ENCODE measurements around the gene HAPLN3. TPM values are rescaled to one million over a fixed set of nuclear protein-coding genes. Genes with fewer than 3 reads are reported as not detected.
"Not testable (repeated sequence)": the region's sequence is repeated elsewhere in the genome, so short reads cannot be mapped to it uniquely, and the experiment has no call there.

Gene HAPLN3, protein sequence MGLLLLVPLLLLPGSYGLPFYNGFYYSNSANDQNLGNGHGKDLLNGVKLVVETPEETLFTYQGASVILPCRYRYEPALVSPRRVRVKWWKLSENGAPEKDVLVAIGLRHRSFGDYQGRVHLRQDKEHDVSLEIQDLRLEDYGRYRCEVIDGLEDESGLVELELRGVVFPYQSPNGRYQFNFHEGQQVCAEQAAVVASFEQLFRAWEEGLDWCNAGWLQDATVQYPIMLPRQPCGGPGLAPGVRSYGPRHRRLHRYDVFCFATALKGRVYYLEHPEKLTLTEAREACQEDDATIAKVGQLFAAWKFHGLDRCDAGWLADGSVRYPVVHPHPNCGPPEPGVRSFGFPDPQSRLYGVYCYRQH
- polyA plus RNA-seq = 10 to 100 TPM in 1 of 3 donors, 1 to 10 TPM in 2; 2.8 to 16.3 (median 9.8) TPM

DNA sequence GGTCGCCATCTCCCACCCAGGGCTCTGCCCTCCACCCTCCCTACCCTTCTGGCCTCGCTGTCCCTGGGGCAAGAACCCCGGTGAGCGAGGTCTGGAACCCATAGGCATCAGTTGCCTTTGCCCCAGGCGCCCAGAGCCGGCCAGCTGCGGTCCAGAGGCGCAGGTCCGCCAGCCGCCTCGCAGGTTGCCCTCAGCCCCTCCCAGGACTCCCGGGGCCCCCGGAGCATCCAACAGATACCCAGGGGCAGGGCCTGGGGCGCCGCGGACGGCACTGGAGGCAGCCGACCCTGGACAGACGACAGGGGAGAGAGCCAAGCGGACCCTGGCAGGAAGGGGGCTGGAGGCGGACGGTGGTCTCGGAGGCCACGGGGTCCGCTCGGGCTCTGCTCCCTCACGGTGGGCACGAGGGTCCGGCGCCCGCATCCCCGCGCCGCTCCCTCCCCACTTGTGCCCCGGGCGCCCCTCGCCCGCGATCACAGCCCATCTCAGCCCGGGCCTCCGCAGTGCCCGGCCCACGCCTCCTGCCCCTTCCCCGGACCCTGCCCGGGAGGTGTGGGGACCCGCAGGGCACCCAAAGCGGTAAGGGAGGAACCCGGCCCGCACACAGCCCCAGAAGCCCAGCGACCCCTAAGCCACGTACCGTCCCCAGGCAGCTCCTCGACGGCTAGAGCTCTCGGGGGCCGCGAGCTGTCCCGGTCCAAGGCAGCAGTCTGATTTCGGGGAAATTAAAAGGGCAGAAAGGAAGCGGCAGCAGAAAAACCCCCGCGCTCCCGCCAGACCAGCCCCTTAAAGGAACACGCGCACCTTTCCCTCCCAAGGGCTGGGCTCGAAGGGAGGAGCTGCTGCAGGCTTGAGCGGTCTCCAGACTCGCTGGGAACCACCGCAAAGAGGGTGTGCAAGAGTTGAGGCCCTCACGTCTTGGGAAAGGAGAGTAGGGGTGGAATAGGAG is at the start of gene HAPLN3:
Gene HAPLN3 (minus strand): TSS at position 726 of the 949 bp plus-strand sequence. CDS start 8,246 bp downstream, outside the sequence.
- H3K27ac ChIP-seq (ENCODE audit: low read depth, low read length) = no peak within 1 kb of the TSS
- 1 to 2% (median 1%) methylated on average over 46 to 70 of the region's 70 CpGs for WGBS, 3 donors

DNA sequence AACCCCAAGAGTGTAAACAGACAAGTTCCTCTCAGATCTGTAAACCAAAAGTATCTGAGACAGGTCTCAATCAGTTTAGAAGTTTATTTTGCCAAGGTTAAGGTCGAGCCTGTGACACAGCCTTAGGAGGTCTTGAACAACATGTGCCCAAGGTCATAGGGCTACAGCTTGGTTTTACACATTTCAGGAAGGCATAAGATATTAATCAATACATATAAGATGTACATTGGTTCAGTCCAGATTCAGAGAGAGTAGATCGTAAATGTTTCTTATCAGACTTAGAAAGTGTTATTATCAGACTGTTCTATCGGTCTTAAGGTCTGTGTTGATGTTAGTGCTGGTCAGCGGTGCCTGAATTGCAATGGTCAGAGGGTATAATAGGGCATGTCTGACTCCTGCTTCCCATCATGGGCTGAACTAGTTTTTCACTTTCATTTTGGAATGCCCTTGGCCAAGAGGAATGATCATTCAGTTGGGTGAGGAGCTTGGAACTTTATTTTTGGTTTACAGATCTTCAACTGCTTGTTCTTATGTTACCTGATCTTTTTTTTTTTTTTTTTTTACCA is 44.8 kb upstream of the HAPLN3 start:
- WGBS, 3 donors = 66 to 88% (median 76%) methylated on average over 4 of the region's 4 CpGs

DNA sequence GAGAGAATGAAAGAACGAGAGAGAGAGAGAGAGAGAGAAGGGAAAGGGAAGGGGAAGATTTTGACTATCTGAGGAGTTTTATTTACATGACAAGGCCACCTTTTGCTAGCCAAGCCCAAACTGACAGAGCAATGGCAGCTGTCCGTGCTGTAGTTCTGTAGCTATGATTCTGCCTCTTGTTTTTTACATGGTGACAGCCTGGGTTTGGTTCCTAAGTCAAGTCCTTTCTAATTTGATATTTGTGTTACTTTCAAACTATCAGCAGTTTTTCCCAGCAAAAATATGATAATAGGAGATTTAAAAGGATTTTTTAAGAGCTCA is 44.1 kb upstream of the HAPLN3 start:
- no peak overlapping the region for H3K27ac ChIP-seq (ENCODE audit: low read depth, low read length)
- 66 to 87% (median 85%) methylated on average over 2 of the region's 2 CpGs for WGBS, 3 donors

More for the DNA sequence above, 44.8 kb upstream of the HAPLN3 start:
- no peak overlapping the region for H3K27ac ChIP-seq (ENCODE audit: low read depth, low read length)

DNA sequence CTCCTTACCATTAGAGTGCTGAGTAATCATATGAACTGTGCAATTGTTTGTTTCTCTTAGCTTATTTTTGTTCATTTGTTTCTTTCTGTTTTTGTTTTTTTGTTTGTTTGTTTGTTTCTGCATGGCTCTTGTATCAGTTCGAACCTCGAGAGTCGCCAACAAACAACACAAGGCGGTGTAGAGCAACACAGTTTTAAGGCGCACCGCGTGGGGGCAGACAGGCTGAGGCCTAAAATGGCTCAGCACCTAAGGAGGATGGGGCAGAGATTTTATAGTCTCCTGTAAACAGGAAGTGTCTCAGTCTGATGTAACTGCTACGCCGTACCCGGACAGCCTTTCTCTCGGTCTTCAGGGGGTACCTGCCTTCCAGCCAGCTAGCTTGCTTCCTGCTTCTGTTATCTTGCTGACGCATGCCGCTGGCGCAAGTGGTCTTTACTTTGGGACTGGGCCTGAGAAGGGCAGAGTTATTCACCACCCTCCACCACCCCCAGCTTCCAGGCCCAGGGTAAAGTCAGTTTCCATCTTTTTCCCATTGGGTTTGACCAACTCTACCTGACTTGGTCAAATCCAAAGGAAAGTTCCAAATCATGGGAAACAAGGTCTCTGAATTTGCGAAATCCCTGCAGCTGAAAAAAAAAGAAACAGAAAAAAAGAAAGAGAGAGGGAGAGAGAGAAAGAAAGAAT is 43.6 kb upstream of the HAPLN3 start:
- H3K27ac ChIP-seq (ENCODE audit: low read depth, low read length) = no peak overlapping the region
- WGBS, 3 donors = 73 to 84% (median 79%) methylated on average over 15 of the region's 15 CpGs

DNA sequence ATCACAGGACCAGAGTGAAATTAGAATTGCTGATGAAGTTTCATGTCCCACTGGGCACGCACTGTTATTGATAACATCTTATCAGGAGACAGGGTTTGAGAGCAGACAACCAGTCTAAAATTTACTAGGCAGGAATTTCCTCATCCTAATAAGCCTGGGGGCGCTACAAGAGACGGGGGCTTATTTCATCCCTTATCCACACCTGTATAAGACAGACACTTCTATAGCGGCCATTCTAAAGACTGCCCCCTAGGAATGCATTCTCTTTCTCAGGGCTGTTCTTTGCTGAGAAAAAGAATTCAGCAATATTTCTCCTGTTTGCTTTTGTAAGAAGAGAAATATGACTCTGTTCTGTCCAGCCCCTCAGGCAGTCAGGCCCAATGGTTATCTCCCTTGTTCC is 39.1 kb upstream of the HAPLN3 start:
- WGBS, 3 donors = 69 to 86% (median 85%) methylated on average over 4 of the region's 4 CpGs
- not testable (repeated sequence) for H3K27ac ChIP-seq (ENCODE audit: low read depth, low read length)

DNA sequence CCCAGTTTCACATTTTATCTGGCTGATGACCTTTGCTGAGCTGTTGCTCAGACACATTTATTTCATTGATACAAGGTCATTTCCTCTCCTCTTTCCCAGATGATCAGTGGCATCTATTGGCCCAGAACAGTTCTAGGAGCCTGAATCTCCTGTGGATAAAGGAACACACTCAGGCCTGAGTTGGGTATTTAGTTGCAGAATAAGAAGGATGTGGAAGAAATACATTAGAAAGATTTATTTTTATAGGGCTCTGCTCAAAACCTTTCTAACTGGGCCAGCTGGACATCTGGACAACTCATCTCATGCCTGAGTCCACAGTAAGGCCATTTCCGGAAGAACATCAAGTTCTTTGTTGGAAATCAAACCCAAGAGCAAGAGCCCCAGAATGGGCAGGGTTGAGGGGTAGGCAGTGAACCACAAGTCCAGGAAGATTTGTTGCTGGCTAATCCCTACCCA is 37.6 kb upstream of the HAPLN3 start:
- WGBS, 3 donors = 45 to 89% (median 64%) methylated on average over 1 of the region's 1 CpG
- H3K27ac ChIP-seq (ENCODE audit: low read depth, low read length) = no peak overlapping the region

DNA sequence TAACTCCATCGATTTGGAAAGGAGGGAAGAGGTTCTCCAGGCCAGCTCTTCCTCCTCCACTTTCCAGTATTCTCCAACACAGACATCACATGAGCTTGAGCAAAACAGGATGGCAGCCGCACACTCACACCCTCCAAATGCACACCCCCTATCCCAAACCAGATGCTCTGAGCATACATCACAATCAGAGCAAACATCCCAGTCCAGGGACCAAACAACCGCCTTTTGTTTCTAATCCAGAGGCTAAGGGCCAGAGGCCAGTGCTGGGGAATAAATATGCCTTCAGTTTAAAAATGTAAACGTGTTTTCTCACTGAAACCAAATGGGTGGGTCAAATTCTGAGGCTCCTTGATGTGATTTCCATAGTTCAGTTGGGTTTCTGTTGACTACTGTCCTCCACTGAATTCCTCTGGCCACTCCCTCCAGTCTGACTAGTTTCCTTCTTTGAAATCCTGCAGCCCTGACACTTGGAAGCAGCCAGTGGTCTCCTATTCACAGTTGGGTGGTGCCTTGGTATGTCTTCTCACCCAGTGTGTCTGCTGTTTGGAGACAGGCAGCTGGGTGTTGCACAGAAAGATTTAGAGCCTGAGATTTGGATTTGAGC is 37.0 kb upstream of the HAPLN3 start:
- WGBS, 3 donors = 30 to 46% (median 32%) methylated on average over 4 of the region's 4 CpGs
- no peak overlapping the region for H3K27ac ChIP-seq (ENCODE audit: low read depth, low read length)

DNA sequence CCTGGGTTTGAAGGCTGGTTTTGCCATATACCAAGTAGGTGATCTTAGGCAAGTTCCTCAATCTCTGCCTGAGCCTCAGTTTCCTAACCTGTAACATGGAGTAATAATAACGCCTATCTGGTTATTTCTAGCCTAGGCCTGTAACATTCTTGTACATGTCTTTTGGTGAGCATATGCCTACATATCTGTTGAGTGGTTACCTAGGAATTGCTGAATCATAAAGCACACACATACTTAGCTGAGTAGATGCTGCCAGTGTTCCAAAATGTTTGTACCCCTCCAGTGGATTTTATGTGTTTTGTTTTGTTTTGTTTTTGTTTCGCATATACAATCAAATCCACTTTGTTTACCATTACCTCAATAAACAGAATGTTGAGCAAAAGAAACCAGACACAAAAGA is 35.2 kb upstream of the HAPLN3 start:
- no peak overlapping the region for H3K27ac ChIP-seq (ENCODE audit: low read depth, low read length)
- 68 to 94% (median 92%) methylated on average over 2 of the region's 2 CpGs for WGBS, 3 donors

DNA sequence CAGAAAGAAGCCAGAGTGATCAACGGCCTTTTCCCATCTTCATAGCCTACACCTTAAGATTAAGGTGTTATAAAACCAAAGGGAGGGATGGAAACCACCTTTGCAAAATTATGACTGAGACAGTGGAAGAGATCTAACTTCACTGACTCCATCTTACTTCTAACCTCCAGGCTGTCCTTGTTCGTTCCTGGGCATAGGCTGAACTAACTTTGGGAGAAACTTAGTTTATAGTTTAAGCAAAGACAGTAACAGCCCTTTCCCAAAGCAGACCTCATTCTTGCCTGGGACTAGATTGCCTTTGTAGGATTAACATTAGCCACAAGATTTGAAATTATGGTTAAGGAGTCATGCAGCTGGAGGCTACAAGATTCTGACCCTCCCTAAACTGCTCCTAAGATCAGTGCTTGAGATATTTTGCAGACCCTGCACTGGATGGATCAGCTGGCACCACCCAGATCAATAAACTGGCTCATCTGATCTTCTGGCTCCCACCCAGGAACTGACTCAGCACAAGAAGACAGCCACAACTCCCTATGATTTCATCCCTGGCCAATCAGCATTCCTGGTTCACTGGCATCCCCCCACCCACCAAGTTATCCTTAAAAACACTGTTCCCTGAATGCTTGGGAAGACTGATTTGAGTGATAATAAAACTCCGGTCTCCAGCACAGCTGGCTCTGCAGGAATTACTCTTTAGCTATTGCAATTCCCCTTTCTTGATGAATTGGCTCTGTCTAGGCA is 34.2 kb upstream of the HAPLN3 start:
- 71 to 76% (median 75%) methylated on average over 3 of the region's 3 CpGs for WGBS, 3 donors

DNA sequence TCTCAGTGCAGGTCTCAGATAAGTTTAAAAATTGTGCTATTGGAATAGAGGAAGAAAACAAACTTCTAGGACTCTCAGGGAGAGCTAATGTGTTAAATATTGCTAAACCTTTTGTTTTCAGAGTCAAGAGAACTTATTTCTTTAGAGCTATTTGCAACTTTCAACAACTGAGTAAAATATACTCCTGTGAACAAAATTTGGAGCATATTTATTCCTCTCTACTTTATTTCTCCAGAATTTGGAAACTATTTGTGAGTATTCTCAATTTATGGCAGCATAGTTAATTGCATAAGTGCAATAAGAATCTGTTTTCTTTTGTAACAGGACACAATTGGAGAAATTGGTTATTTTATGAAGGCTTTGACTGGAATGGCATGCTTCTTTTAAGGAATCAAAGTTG is 32.8 kb upstream of the HAPLN3 start:
- H3K27ac ChIP-seq (ENCODE audit: low read depth, low read length) = not testable (repeated sequence)

More for the DNA sequence above, 34.2 kb upstream of the HAPLN3 start:
- H3K27ac ChIP-seq (ENCODE audit: low read depth, low read length) = not testable (repeated sequence)

DNA sequence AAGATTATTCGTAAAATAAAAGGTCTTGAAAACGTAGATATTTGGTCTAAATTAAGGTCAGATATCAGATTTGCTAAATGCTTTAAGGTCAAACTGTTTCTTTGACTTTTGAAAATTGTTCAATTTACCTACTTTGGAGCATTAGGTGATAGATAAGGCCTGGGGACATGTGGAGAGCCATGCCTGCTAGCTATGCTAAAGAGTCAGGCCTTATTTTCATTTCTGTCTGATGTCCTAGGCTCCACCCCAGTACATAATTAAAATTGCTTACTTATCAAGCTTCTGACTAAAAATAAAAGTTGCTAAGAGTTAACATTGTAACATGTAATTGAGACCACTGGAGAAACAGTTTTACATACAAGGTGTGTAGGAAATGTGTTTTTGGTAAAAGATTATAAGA is 30.3 kb upstream of the HAPLN3 start:
- 78 to 85% (median 79%) methylated on average over 2 of the region's 2 CpGs for WGBS, 3 donors
- not testable (repeated sequence) for H3K27ac ChIP-seq (ENCODE audit: low read depth, low read length)

DNA sequence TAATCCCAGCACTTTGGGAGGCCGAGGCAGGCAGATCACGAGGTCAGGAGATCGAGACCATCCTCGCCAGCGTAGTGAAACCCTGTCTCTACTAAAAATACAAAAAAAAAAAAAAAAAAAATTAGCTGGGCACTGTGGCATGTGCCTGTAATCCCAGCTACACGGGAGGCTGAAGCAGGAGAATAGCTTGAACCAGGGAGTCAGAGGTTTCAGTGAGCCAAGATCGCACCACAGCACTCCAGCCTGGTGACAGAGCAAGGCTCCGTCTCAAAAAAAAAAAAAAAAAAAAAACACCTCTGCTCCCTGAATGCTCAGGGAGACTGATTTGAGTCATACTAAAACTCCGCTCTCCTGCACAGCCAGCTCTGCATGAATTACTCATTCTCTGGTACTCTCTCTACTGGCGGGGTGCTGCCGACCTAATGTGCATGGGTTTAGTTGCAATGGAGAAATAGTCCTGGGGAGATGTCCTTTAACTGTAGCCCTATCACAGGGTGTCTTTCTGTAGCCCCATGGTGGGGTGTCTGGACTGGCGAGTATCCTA is 25.6 kb upstream of the HAPLN3 start:
- H3K27ac ChIP-seq (ENCODE audit: low read depth, low read length) = not testable (repeated sequence)
- WGBS, 3 donors = 87 to 93% (median 90%) methylated on average over 12 of the region's 12 CpGs

DNA sequence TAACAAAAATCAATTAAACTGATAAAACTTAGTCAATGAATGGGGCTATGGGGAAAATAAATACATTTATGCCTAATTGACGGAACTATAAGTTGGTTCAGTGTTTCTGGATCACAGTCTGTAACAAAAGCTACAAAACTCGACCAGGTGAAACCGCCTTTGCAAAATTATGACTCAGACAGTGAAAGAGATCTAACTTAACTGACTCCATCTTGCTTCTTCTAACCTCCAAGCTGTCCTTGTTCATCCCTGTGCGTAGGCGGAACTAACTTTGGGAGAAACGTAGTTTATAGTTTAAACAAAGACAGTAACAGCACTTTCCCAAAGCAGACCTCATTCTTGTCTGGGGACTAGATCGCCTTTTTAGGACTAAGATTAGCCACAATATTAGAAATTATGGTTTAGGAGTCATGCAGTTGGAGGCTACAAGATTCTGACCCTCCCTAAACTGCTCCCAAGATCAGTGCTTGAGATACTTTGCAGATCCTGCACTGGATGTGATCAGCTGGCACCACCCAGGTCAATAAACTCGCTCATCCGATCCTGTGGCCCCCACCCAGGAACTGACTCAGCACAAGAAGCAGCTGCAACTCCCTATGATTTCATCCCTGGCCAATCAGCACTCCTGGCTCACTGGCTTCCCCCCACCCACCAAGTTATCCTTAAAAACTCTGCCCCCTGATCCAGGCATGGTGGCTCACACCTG is 25.0 kb upstream of the HAPLN3 start:
- no peak overlapping the region for H3K27ac ChIP-seq (ENCODE audit: low read depth, low read length)
- WGBS, 3 donors = 59 to 72% (median 69%) methylated on average over 9 of the region's 9 CpGs

DNA sequence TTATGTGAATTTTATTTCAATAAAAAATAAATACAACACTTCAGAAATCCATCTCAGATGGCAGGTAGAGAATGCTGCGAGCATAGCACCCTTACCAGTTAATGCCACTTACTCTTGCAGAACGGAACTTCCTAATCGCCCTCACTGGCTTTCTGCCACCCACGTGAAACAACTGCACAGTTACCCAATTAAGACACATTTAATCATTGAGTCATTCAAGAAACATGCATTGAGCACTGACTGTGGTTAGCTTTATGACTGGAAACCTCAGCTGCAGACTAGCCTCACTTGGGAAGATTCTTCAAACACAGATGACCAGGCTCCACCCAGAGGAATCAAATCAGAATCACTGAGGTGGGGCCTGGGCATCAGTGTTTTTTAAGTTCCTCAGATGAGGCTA is 23.4 kb upstream of the HAPLN3 start:
- no peak overlapping the region for H3K27ac ChIP-seq (ENCODE audit: low read depth, low read length)
- 26 to 33% (median 32%) methylated on average over 4 of the region's 4 CpGs for WGBS, 3 donors

DNA sequence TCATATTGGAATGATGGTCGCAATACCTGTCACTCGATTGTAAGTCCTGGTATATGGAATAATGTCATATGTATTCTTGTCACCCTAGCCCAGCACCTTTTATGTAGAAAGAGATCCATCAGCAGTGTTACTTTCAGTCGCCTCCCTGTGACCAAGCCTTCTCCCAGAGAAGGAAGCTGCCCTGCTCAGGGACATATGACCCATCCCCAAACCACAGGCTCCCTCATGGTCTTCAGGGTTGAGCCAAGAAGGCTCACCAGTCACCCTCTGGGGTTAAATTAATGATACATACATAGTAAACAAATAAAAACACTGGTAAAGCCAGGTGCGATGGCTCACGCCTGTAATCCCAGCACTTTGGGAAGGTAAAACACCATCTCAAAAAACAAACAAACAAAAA is 22.4 kb upstream of the HAPLN3 start:
- 60 to 90% (median 85%) methylated on average over 5 of the region's 5 CpGs for WGBS, 3 donors
- no peak overlapping the region for H3K27ac ChIP-seq (ENCODE audit: low read depth, low read length)

DNA sequence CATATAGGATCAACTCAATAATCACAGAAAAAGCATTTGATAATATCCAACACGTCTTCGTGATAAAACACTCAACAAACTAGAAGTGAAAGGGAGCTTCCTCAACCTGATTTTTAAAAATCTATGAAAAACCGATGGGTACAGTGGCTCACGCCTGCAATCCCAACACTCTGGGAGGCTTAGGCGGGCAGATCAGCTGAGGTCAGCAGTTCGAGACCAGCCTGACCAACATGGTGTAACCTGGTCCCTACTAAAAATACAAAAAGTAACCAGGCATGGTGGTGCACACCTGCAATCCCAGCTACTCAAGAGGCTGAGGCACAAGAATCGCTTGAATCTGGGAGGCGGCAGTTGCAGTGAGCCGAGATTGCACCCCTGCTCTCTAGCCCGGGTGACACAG is 20.0 kb upstream of the HAPLN3 start:
- 90 to 95% (median 94%) methylated on average over 10 of the region's 10 CpGs for WGBS, 3 donors
- no peak overlapping the region for H3K27ac ChIP-seq (ENCODE audit: low read depth, low read length)

DNA sequence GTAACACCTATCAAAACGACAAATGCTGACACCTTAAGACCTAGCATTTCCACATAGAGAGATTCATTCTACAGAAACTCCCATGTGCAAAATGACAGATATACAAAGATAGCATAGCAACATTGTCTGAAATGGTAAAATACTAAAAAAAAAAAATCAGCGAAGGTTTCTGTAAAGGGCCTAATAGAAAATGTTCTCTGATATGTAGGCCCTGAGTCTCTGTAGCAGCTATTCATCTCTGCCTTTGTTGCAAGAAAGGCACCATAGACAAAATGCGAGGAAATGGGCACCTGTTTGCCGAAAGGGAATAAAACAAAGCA is 18.5 kb upstream of the HAPLN3 start:
- WGBS, 3 donors = 60 to 71% (median 70%) methylated on average over 4 of the region's 4 CpGs
- H3K27ac ChIP-seq (ENCODE audit: low read depth, low read length) = no peak overlapping the region
